OCI-LY1 (cell line): Measurements from ENCODE around the gene CELF2.

ENCODE experiments used
- H2AFZ ChIP-seq: fragments of 200-600 bp; sonication (generic), shearing (Covaris generic); 2 replicates; pipeline ENCODE4 v1.6.0; 2014; ENCODE audit warnings: antibody characterized with exemption, mild to moderate bottlenecking, low read length
- H3F3A ChIP-seq: fragments of 200-600 bp; sonication (generic), shearing (Covaris generic); 2 replicates; pipeline ENCODE4 v1.6.0; 2014; ENCODE audit warnings: mild to moderate bottlenecking, antibody characterized with exemption, low read length, moderate library complexity; ENCODE audit not compliant: insufficient read depth
- H3K27ac ChIP-seq: fragments of 200-600 bp; sonication (generic); 2 replicates; pipeline ENCODE4 v1.5.1; 2014; ENCODE audit warnings: low read length, mixed run types, mild to moderate bottlenecking, low read depth; ENCODE audit not compliant: poor library complexity, severe bottlenecking
- H3K27me3 ChIP-seq: fragments of 200-600 bp; sonication (generic); 2 replicates; pipeline ENCODE4 v1.6.0; 2014; ENCODE audit warnings: antibody characterized with exemption, mild to moderate bottlenecking, low read length, moderate library complexity; ENCODE audit not compliant: insufficient read depth
- H3K36me3 ChIP-seq: fragments of 200-600 bp; sonication (generic); 2 replicates; pipeline ENCODE4 v1.6.1; 2014; ENCODE audit warnings: mild to moderate bottlenecking, antibody characterized with exemption, low read length, moderate library complexity, mixed read lengths; ENCODE audit not compliant: insufficient read depth
- H3K4me1 ChIP-seq: fragments of 200-600 bp; sonication (generic); 2 replicates; pipeline ENCODE4 v1.5.1; 2014; ENCODE audit warnings: mild to moderate bottlenecking, low read length, moderate library complexity; ENCODE audit not compliant: insufficient read depth, severe bottlenecking
- H3K4me2 ChIP-seq: fragments of 200-600 bp; sonication (generic), shearing (Covaris generic); 2 replicates; pipeline ENCODE4 v1.6.1; 2014; ENCODE audit warnings: low read length
- H3K4me3 ChIP-seq: fragments of 200-600 bp; sonication (generic); 2 replicates; pipeline ENCODE4 v1.5.1; 2014; ENCODE audit warnings: low read length, low read depth, mild to moderate bottlenecking, mixed read lengths; ENCODE audit not compliant: poor library complexity, severe bottlenecking
- H3K79me2 ChIP-seq: fragments of 200-600 bp; shearing (Covaris generic); 2 replicates; pipeline ENCODE4 v1.6.1; 2016; ENCODE audit warnings: mixed run types, low read length, mixed read lengths; ENCODE audit not compliant: insufficient read depth
- H3K9ac ChIP-seq: fragments of 200-600 bp; sonication (generic), shearing (Covaris generic); 2 replicates; pipeline ENCODE4 v1.6.1; 2014; ENCODE audit warnings: mild to moderate bottlenecking, low read length, mixed read lengths
- H3K9me2 ChIP-seq: fragments of 200-600 bp; sonication (generic), shearing (Covaris generic); 2 replicates; pipeline ENCODE4 v1.6.1; 2014; ENCODE audit warnings: low read depth, mild to moderate bottlenecking, low read length, mixed read lengths
- H3K9me3 ChIP-seq: fragments of 200-600 bp; shearing (Covaris generic); 2 replicates; pipeline ENCODE4 v1.6.1; 2014; ENCODE audit warnings: low read length, mixed read lengths
- H4K20me1 ChIP-seq: fragments of 200-600 bp; sonication (generic), shearing (Covaris generic); 2 replicates; pipeline ENCODE4 v1.6.0; 2016; ENCODE audit warnings: mild to moderate bottlenecking, low read length; ENCODE audit not compliant: insufficient read depth
- EZH2 ChIP-seq: fragments of 200-600 bp; sonication (generic), shearing (Covaris generic); IDR thresholded peaks from 2 replicates; pipeline ENCODE4 v1.8.0; 2017; ENCODE audit warnings: borderline replicate concordance, mixed run types, mild to moderate bottlenecking, antibody characterized with exemption, low read length, moderate library complexity, mixed read lengths
- TF ChIP-seq, protein P1 (sequence below): fragments of 200-600 bp; sonication (generic), shearing (Covaris generic); IDR thresholded peaks from 2 replicates; pipeline ENCODE4 v1.5.1; 2017; ENCODE audit warnings: mild to moderate bottlenecking, antibody characterized with exemption, low read length, moderate library complexity, mixed read lengths

CELF2 gene

DNA sequence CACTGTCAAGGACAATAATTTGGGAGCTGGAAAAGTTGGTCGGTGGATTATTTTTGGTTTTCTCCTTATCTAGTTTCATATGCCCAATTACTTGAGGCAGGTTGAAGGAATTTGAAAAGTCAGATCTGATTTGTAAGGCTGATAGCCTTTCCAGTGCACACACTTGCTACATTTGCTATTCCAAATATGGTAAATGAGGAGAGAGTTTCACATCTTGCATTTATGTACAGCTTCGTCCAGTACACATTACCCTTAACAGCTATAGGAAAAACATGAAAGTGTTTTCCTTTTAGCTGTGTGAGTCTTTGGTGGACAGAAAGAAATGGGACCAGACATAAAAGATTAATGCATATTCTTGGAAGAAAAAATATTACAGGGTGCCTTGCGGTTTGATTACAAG is 201.8 kb downstream of the CELF2 start:
- H4K20me1 ChIP-seq = no peaks in the 10 kb centered on the region
- TF ChIP-seq, protein P1, sequence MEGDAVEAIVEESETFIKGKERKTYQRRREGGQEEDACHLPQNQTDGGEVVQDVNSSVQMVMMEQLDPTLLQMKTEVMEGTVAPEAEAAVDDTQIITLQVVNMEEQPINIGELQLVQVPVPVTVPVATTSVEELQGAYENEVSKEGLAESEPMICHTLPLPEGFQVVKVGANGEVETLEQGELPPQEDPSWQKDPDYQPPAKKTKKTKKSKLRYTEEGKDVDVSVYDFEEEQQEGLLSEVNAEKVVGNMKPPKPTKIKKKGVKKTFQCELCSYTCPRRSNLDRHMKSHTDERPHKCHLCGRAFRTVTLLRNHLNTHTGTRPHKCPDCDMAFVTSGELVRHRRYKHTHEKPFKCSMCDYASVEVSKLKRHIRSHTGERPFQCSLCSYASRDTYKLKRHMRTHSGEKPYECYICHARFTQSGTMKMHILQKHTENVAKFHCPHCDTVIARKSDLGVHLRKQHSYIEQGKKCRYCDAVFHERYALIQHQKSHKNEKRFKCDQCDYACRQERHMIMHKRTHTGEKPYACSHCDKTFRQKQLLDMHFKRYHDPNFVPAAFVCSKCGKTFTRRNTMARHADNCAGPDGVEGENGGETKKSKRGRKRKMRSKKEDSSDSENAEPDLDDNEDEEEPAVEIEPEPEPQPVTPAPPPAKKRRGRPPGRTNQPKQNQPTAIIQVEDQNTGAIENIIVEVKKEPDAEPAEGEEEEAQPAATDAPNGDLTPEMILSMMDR = no peak
- TF ChIP-seq EZH2 = no peak
- no peaks in the 10 kb centered on the region for H3K9me2 ChIP-seq
- no peak overlapping the region for H3K9ac ChIP-seq
- H3K27me3 ChIP-seq = no peaks in the 10 kb centered on the region
- no peak overlapping the region for H3K4me3 ChIP-seq
- H3F3A ChIP-seq = no peaks in the 10 kb centered on the region
- H2AFZ ChIP-seq = no peak overlapping the region
- H3K36me3 ChIP-seq = no peaks in the 10 kb centered on the region
- no peaks in the 10 kb centered on the region for H3K4me1 ChIP-seq
- H3K79me2 ChIP-seq = no peaks in the 10 kb centered on the region
- H3K4me2 ChIP-seq = no peak overlapping the region
- no peak overlapping the region for H3K27ac ChIP-seq
- H3K9me3 ChIP-seq = no peaks in the 10 kb centered on the region

DNA sequence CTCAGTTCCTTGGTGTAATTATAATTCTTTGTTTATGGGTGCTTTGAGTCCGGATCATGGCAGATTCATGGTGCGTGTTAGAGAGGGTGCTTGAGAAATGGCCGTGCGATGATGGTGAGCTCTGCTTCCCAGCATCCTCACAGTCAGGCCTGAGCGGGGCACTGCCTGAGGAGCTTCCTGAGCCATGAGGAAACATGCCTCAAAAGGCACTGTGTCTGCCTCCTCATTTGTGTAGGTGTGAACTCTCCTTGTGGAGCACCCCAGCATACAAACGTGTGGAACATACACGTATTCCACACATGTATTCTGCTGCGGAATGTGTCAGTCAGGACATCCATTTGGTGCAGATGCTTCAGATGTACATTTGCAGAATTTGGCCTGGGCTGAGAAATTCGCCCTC is 205.4 kb downstream of the CELF2 start:
- Histone ChIP-seq H3K36me3 (no peaks in the 10 kb centered on the region), H3K9me3 (no peaks in the 10 kb centered on the region), H3K4me2 (no peak overlapping the region), H4K20me1 (no peaks in the 10 kb centered on the region), H3K27me3 (no peaks in the 10 kb centered on the region), H3K9ac (no peak overlapping the region), H3K4me1 (peaks cover 9% of the 10 kb centered on the region), H3F3A (no peaks in the 10 kb centered on the region), H3K27ac (no peak overlapping the region), H2AFZ (no peak overlapping the region), H3K4me3 (no peak overlapping the region), H3K9me2 (no peaks in the 10 kb centered on the region), H3K79me2 (no peaks in the 10 kb centered on the region)
- TF ChIP-seq EZH2 = no peak
- TF ChIP-seq, protein P1 = no peak

DNA sequence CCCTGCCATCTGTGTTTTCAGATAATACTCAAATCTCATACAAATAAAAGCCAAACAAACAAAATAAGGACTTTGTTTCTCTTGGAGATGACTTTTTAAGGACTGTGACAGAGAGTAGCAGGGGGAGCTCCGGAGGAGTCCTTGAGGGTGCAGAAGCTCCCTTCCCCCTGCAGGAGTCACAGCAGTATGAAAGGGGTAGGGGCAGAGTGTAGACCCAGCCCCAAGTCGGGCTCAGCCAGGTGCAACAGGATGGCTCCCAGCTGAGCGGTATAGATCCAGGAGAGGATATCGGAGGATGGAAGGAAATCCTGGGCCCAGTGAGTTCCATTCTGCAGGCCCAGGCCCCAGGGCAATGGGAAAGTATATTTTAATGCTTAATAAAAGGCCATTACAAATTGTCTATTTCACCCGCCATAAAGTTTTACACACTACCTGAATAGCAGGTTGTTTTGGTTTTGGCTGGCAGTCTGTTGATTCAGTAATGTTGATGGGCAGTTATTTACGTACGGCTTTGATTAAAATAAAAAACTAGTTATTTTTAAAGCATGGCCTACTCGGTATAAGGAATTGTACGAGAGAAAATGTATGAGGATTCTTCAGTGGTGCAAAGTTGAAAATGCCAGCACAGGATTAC is 206.0 kb downstream of the CELF2 start:
- Histone ChIP-seq H2AFZ (no peak overlapping the region), H3K9ac (no peak overlapping the region), H3K4me2 (no peak overlapping the region), H3K27me3 (no peaks in the 10 kb centered on the region), H3K4me3 (no peak overlapping the region), H3F3A (no peaks in the 10 kb centered on the region), H3K9me3 (no peaks in the 10 kb centered on the region), H3K4me1 (peaks cover 9% of the 10 kb centered on the region), H3K36me3 (no peaks in the 10 kb centered on the region), H3K27ac (no peak overlapping the region), H3K79me2 (no peaks in the 10 kb centered on the region), H4K20me1 (no peaks in the 10 kb centered on the region), H3K9me2 (no peaks in the 10 kb centered on the region)
- TF ChIP-seq, protein P1 = no peak
- TF ChIP-seq EZH2 = no peak
